ENCODE data around the gene AFDN. TPM values are rescaled to one million over a fixed set of nuclear protein-coding genes. Genes with fewer than 3 reads are reported as not detected.

AFDN gene
- total RNA-seq, 1 donor from 2014 or later = 102 TPM

- Histone ChIP-seq H3K27ac (ENCODE audit: low read depth, low read length) (no peak overlapping the region), H3K79me2 (ENCODE audit: insufficient read depth, low read length) (no peaks in the 10 kb centered on the region), H3K9me3 (ENCODE audit: insufficient read depth, low read depth, low read length) (no peaks in the 10 kb centered on the region), H3K4me1 (ENCODE audit: insufficient read depth, low read length) (peaks cover under 1% of the 10 kb centered on the region), H3K4me2 (ENCODE audit: low read length) (no peak overlapping the region), H4K20me1 (ENCODE audit: insufficient read depth, low read length) (no peaks in the 10 kb centered on the region), H3K4me3 (ENCODE audit: insufficient read depth, low read depth, low read length) (no peak overlapping the region), H3K9ac (ENCODE audit: low read length) (no peak overlapping the region), H3K36me3 (ENCODE audit: insufficient read depth, low read length) (no peaks in the 10 kb centered on the region), H2AFZ (ENCODE audit: low read depth, low read length) (no peak overlapping the region), H3K27me3 (ENCODE audit: insufficient read depth, low read length) (no peaks in the 10 kb centered on the region)
- Mint-ChIP-seq H3K27ac (ENCODE audit: unreplicated experiment) (no peak overlapping the region), H3K9me3 (ENCODE audit: unreplicated experiment) (no peaks in the 10 kb centered on the region), H3K4me3 (ENCODE audit: unreplicated experiment) (no peak overlapping the region), H3K27me3 (ENCODE audit: low read depth, unreplicated experiment) (no peaks in the 10 kb centered on the region), H3K4me1 (ENCODE audit: low read depth, unreplicated experiment) (no peaks in the 10 kb centered on the region), H3K36me3 (ENCODE audit: low read depth, unreplicated experiment) (no peaks in the 10 kb centered on the region)
- DNase-seq (ENCODE audit: low read depth) (peak; percentile 39), FAIRE-seq (peak; percentile 20)
- TF ChIP-seq EZH2 (IDR thresholded peaks at IDR 0.05; ENCODE audit: insufficient read depth, low read length) = no peak
- TF ChIP-seq, protein P1, sequence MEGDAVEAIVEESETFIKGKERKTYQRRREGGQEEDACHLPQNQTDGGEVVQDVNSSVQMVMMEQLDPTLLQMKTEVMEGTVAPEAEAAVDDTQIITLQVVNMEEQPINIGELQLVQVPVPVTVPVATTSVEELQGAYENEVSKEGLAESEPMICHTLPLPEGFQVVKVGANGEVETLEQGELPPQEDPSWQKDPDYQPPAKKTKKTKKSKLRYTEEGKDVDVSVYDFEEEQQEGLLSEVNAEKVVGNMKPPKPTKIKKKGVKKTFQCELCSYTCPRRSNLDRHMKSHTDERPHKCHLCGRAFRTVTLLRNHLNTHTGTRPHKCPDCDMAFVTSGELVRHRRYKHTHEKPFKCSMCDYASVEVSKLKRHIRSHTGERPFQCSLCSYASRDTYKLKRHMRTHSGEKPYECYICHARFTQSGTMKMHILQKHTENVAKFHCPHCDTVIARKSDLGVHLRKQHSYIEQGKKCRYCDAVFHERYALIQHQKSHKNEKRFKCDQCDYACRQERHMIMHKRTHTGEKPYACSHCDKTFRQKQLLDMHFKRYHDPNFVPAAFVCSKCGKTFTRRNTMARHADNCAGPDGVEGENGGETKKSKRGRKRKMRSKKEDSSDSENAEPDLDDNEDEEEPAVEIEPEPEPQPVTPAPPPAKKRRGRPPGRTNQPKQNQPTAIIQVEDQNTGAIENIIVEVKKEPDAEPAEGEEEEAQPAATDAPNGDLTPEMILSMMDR (IDR thresholded peaks at IDR 0.05; ENCODE audit: insufficient read depth, low read depth, low read length) = peak; percentile 69
These were observed 72.1 kb downstream of the AFDN start for GRCh38 chr6:167898673-167899311.

DNA sequence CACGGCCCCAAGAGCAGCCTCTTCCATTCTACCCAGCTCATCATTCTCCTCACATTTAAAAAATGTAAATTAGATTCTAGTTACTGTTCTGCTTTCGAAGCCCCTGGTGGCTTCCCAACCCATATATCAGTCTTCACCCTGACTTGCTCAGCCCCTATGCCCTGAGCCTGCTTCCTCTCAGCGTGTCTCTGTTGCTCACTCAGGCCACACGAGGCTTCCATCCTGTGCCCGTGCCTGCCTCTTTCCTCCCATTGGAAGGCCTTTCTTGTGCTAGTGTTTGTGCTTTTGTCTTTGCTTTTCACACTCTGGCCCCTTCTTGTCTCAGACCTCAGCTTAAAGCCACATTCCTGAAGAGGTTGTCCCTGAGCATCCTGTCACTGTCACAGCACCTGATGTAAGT lies 78.1 kb downstream of the AFDN start:
- H3K36me3 ChIP-seq (ENCODE audit: insufficient read depth, low read length) = no peaks in the 10 kb centered on the region
- no peaks in the 10 kb centered on the region for H3K27me3 Mint-ChIP-seq (ENCODE audit: low read depth, unreplicated experiment)
- H3K4me1 ChIP-seq (ENCODE audit: insufficient read depth, low read length) = no peaks in the 10 kb centered on the region
- DNase-seq (ENCODE audit: low read depth) (no peak), FAIRE-seq (no peak)
- H3K4me2 ChIP-seq (ENCODE audit: low read length) = no peak overlapping the region
- H4K20me1 ChIP-seq (ENCODE audit: insufficient read depth, low read length) = no peaks in the 10 kb centered on the region
- no peak overlapping the region for H3K27ac Mint-ChIP-seq (ENCODE audit: unreplicated experiment)
- no peak overlapping the region for H3K4me3 Mint-ChIP-seq (ENCODE audit: unreplicated experiment)
- no peaks in the 10 kb centered on the region for H3K79me2 ChIP-seq (ENCODE audit: insufficient read depth, low read length)
- H3K9me3 Mint-ChIP-seq (ENCODE audit: unreplicated experiment) = no peaks in the 10 kb centered on the region
- H3K4me3 ChIP-seq (ENCODE audit: insufficient read depth, low read depth, low read length) = no peak overlapping the region
- no peaks in the 10 kb centered on the region for H3K9me3 ChIP-seq (ENCODE audit: insufficient read depth, low read depth, low read length)
- peaks cover 3% of the 10 kb centered on the region for H3K36me3 Mint-ChIP-seq (ENCODE audit: low read depth, unreplicated experiment)
- no peak overlapping the region for H2AFZ ChIP-seq (ENCODE audit: low read depth, low read length)
- H3K9ac ChIP-seq (ENCODE audit: low read length) = no peak overlapping the region
- H3K27me3 ChIP-seq (ENCODE audit: insufficient read depth, low read length) = no peaks in the 10 kb centered on the region
- no peak for TF ChIP-seq EZH2 (IDR thresholded peaks at IDR 0.05; ENCODE audit: insufficient read depth, low read length)
- TF ChIP-seq, protein P1 (IDR thresholded peaks at IDR 0.05; ENCODE audit: insufficient read depth, low read depth, low read length) = no peak
- no peak overlapping the region for H3K27ac ChIP-seq (ENCODE audit: low read depth, low read length)
- H3K4me1 Mint-ChIP-seq (ENCODE audit: low read depth, unreplicated experiment) = no peaks in the 10 kb centered on the region

GRCh38 chr6:167906899-167907298 lies 80.2 kb downstream of the AFDN start:
- H3K27me3 Mint-ChIP-seq (ENCODE audit: low read depth, unreplicated experiment) = no peaks in the 10 kb centered on the region

More at GRCh38 chr6:167906899-167907298, 80.2 kb downstream of the AFDN start:
- Histone ChIP-seq H3K4me3 (ENCODE audit: insufficient read depth, low read depth, low read length) (no peak overlapping the region), H3K9ac (ENCODE audit: low read length) (no peak overlapping the region), H3K9me3 (ENCODE audit: insufficient read depth, low read depth, low read length) (no peaks in the 10 kb centered on the region), H4K20me1 (ENCODE audit: insufficient read depth, low read length) (no peaks in the 10 kb centered on the region), H3K27me3 (ENCODE audit: insufficient read depth, low read length) (no peaks in the 10 kb centered on the region), H2AFZ (ENCODE audit: low read depth, low read length) (no peak overlapping the region), H3K79me2 (ENCODE audit: insufficient read depth, low read length) (no peaks in the 10 kb centered on the region), H3K27ac (ENCODE audit: low read depth, low read length) (no peak overlapping the region), H3K36me3 (ENCODE audit: insufficient read depth, low read length) (no peaks in the 10 kb centered on the region), H3K4me1 (ENCODE audit: insufficient read depth, low read length) (no peaks in the 10 kb centered on the region), H3K4me2 (ENCODE audit: low read length) (no peak overlapping the region)
- Mint-ChIP-seq H3K4me1 (ENCODE audit: low read depth, unreplicated experiment) (no peaks in the 10 kb centered on the region), H3K27ac (ENCODE audit: unreplicated experiment) (no peak overlapping the region), H3K36me3 (ENCODE audit: low read depth, unreplicated experiment) (peaks cover 3% of the 10 kb centered on the region), H3K9me3 (ENCODE audit: unreplicated experiment) (no peaks in the 10 kb centered on the region), H3K4me3 (ENCODE audit: unreplicated experiment) (no peak overlapping the region)
- no peak for TF ChIP-seq EZH2 (IDR thresholded peaks at IDR 0.05; ENCODE audit: insufficient read depth, low read length)
- TF ChIP-seq, protein P1 (IDR thresholded peaks at IDR 0.05; ENCODE audit: insufficient read depth, low read depth, low read length) = no peak
- DNase-seq (ENCODE audit: low read depth) (no peak), FAIRE-seq (no peak)

Data from astrocyte (in vitro differentiated cells and primary cell).